ENCODE measurements around the gene HNRNPC.

DNA sequence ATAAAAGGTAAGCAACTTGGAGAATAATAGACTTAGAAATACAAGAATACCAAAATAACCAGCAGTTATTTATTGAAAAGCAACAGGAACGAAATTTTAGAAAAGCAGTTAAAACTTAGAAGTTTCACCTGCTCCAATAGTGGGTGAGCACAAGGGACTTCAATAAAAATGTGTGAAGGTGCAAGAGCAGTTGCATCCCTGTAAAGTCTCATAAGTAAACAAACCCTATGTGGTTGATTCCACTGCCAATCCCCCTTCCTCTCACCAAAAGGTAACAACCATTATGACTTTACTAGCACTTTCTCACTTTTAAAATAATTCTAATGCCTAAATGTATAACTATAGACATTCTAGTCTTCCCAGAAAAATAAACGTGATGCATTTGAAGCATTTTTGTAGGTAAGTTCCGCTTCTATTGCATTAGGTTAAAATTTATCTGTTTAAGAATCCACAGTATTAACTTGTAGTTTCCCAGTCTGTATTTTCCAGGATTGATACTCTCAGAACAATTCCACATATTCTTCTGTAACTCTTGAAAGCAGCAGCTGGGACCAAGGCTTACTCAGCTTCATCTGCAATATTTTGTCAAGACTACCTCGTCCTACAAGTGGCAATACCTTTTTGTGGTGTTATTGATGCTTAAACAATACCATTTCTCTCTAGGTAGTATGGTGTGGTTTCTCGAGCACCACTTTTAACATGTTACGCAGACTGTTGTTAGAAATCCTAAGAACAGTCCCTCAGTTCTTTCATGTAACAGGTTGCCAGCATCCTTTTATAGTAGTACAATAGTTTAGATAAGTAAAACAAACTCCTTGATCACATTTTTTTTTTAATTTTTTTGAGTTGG, 32.1 kb downstream of the HNRNPC start:
- TF ChIP-seq POLR2A (IDR thresholded peaks at IDR 0.05): no peak
- TF ChIP-seq, protein P1, sequence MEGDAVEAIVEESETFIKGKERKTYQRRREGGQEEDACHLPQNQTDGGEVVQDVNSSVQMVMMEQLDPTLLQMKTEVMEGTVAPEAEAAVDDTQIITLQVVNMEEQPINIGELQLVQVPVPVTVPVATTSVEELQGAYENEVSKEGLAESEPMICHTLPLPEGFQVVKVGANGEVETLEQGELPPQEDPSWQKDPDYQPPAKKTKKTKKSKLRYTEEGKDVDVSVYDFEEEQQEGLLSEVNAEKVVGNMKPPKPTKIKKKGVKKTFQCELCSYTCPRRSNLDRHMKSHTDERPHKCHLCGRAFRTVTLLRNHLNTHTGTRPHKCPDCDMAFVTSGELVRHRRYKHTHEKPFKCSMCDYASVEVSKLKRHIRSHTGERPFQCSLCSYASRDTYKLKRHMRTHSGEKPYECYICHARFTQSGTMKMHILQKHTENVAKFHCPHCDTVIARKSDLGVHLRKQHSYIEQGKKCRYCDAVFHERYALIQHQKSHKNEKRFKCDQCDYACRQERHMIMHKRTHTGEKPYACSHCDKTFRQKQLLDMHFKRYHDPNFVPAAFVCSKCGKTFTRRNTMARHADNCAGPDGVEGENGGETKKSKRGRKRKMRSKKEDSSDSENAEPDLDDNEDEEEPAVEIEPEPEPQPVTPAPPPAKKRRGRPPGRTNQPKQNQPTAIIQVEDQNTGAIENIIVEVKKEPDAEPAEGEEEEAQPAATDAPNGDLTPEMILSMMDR (IDR thresholded peaks at IDR 0.05): no peak
- no peak for TF ChIP-seq POLR2AphosphoS5 (IDR thresholded peaks at IDR 0.05)

All from breast epithelium (tissue), 3 donors.